OCI-LY1 (cell line): ENCODE data around the gene AGPAT3.

ENCODE experiments used
- H2AFZ ChIP-seq: fragments of 200-600 bp; sonication (generic), shearing (Covaris generic); 2 replicates; pipeline ENCODE4 v1.6.0; 2014; ENCODE audit warnings: antibody characterized with exemption, mild to moderate bottlenecking, low read length
- H3F3A ChIP-seq: fragments of 200-600 bp; sonication (generic), shearing (Covaris generic); 2 replicates; pipeline ENCODE4 v1.6.0; 2014; ENCODE audit warnings: mild to moderate bottlenecking, antibody characterized with exemption, low read length, moderate library complexity; ENCODE audit not compliant: insufficient read depth
- H3K27ac ChIP-seq: fragments of 200-600 bp; sonication (generic); 2 replicates; pipeline ENCODE4 v1.5.1; 2014; ENCODE audit warnings: low read length, mixed run types, mild to moderate bottlenecking, low read depth; ENCODE audit not compliant: poor library complexity, severe bottlenecking
- H3K27me3 ChIP-seq: fragments of 200-600 bp; sonication (generic); 2 replicates; pipeline ENCODE4 v1.6.0; 2014; ENCODE audit warnings: antibody characterized with exemption, mild to moderate bottlenecking, low read length, moderate library complexity; ENCODE audit not compliant: insufficient read depth
- H3K36me3 ChIP-seq: fragments of 200-600 bp; sonication (generic); 2 replicates; pipeline ENCODE4 v1.6.1; 2014; ENCODE audit warnings: mild to moderate bottlenecking, antibody characterized with exemption, low read length, moderate library complexity, mixed read lengths; ENCODE audit not compliant: insufficient read depth
- H3K4me1 ChIP-seq: fragments of 200-600 bp; sonication (generic); 2 replicates; pipeline ENCODE4 v1.5.1; 2014; ENCODE audit warnings: mild to moderate bottlenecking, low read length, moderate library complexity; ENCODE audit not compliant: insufficient read depth, severe bottlenecking
- H3K4me2 ChIP-seq: fragments of 200-600 bp; sonication (generic), shearing (Covaris generic); 2 replicates; pipeline ENCODE4 v1.6.1; 2014; ENCODE audit warnings: low read length
- H3K4me3 ChIP-seq: fragments of 200-600 bp; sonication (generic); 2 replicates; pipeline ENCODE4 v1.5.1; 2014; ENCODE audit warnings: low read length, low read depth, mild to moderate bottlenecking, mixed read lengths; ENCODE audit not compliant: poor library complexity, severe bottlenecking
- H3K79me2 ChIP-seq: fragments of 200-600 bp; shearing (Covaris generic); 2 replicates; pipeline ENCODE4 v1.6.1; 2016; ENCODE audit warnings: mixed run types, low read length, mixed read lengths; ENCODE audit not compliant: insufficient read depth
- H3K9ac ChIP-seq: fragments of 200-600 bp; sonication (generic), shearing (Covaris generic); 2 replicates; pipeline ENCODE4 v1.6.1; 2014; ENCODE audit warnings: mild to moderate bottlenecking, low read length, mixed read lengths
- H3K9me2 ChIP-seq: fragments of 200-600 bp; sonication (generic), shearing (Covaris generic); 2 replicates; pipeline ENCODE4 v1.6.1; 2014; ENCODE audit warnings: low read depth, mild to moderate bottlenecking, low read length, mixed read lengths
- H3K9me3 ChIP-seq: fragments of 200-600 bp; shearing (Covaris generic); 2 replicates; pipeline ENCODE4 v1.6.1; 2014; ENCODE audit warnings: low read length, mixed read lengths
- H4K20me1 ChIP-seq: fragments of 200-600 bp; sonication (generic), shearing (Covaris generic); 2 replicates; pipeline ENCODE4 v1.6.0; 2016; ENCODE audit warnings: mild to moderate bottlenecking, low read length; ENCODE audit not compliant: insufficient read depth
- CTCF ChIP-seq: fragments of 200-600 bp; sonication (generic), shearing (Covaris generic); IDR thresholded peaks from 2 replicates; pipeline ENCODE4 v1.5.1; 2017; ENCODE audit warnings: mild to moderate bottlenecking, antibody characterized with exemption, low read length, moderate library complexity, mixed read lengths
- EZH2 ChIP-seq: fragments of 200-600 bp; sonication (generic), shearing (Covaris generic); IDR thresholded peaks from 2 replicates; pipeline ENCODE4 v1.8.0; 2017; ENCODE audit warnings: borderline replicate concordance, mixed run types, mild to moderate bottlenecking, antibody characterized with exemption, low read length, moderate library complexity, mixed read lengths

Gene AGPAT3

GRCh38 chr21:43902441-43902840 lies 37.4 kb downstream of the AGPAT3 start:
- Histone ChIP-seq H3K36me3 (peaks cover 20% of the 10 kb centered on the region), H3K79me2 (no peaks in the 10 kb centered on the region), H3K4me2 (no peak overlapping the region), H3F3A (no peaks in the 10 kb centered on the region; the same call in 1 of the 2 replicates), H3K4me1 (no peaks in the 10 kb centered on the region), H3K4me3 (no peak overlapping the region), H4K20me1 (no peaks in the 10 kb centered on the region), H3K27ac (no peak overlapping the region), H3K27me3 (no peaks in the 10 kb centered on the region), H3K9me3 (no peaks in the 10 kb centered on the region), H2AFZ (no peak overlapping the region), H3K9ac (no peak overlapping the region), H3K9me2 (no peaks in the 10 kb centered on the region)
- TF ChIP-seq EZH2 = no peak
- no peak for TF ChIP-seq CTCF

- Histone ChIP-seq H3K27me3 (no peaks in the 10 kb centered on the region), H3K4me3 (no peak overlapping the region), H3K27ac (no peak overlapping the region), H3K79me2 (no peaks in the 10 kb centered on the region), H3K9ac (no peak overlapping the region), H3F3A (no peaks in the 10 kb centered on the region; the same call in 1 of the 2 replicates), H2AFZ (no peak overlapping the region), H3K9me3 (no peaks in the 10 kb centered on the region), H3K9me2 (no peaks in the 10 kb centered on the region), H4K20me1 (no peaks in the 10 kb centered on the region), H3K36me3 (peaks cover 20% of the 10 kb centered on the region), H3K4me2 (no peak overlapping the region), H3K4me1 (no peaks in the 10 kb centered on the region)
- no peak for TF ChIP-seq CTCF
- TF ChIP-seq EZH2 = no peak
These were observed 38.5 kb downstream of the AGPAT3 start for GRCh38 chr21:43903451-43904091.

GRCh38 chr21:43904331-43904781 lies 39.3 kb downstream of the AGPAT3 start:
- no peak overlapping the region for H3K9ac ChIP-seq
- H3F3A ChIP-seq = no peaks in the 10 kb centered on the region; the same call in 1 of the 2 replicates
- no peaks in the 10 kb centered on the region for H4K20me1 ChIP-seq
- no peak overlapping the region for H3K4me3 ChIP-seq
- no peak overlapping the region for H3K27ac ChIP-seq
- no peaks in the 10 kb centered on the region for H3K79me2 ChIP-seq
- H3K9me2 ChIP-seq = no peaks in the 10 kb centered on the region
- no peak overlapping the region for H3K4me2 ChIP-seq
- H3K36me3 ChIP-seq = peaks cover 13% of the 10 kb centered on the region
- H3K4me1 ChIP-seq = no peaks in the 10 kb centered on the region
- H2AFZ ChIP-seq = no peak overlapping the region
- no peak for TF ChIP-seq EZH2
- no peaks in the 10 kb centered on the region for H3K27me3 ChIP-seq
- H3K9me3 ChIP-seq = no peaks in the 10 kb centered on the region
